B cell (primary cell): ENCODE results near the gene DUSP14. TPM values are rescaled to one million over a fixed set of nuclear protein-coding genes. Genes with fewer than 3 reads are reported as not detected.

Experiments
- ATAC-seq: fragments of 200-7000 bp; cut with Tn5 transposase; one replicate; pipeline ENCODE4 v1.10.0; 2021; ENCODE audit warnings: low read depth, mild to moderate bottlenecking, moderate number of reproducible peaks, moderate library complexity
- CTCF ChIA-PET: fragments of 350-600 bp; sonication (Branson Sonifier 250); formaldehyde crosslinking; loops from one replicate; lab custom pipeline; 2021; ENCODE audit warnings: antibody characterized with exemption, inconsistent platforms; lab: Charles Lee
- POLR2A ChIA-PET: fragments of 350-600 bp; sonication (Branson Sonifier 250); formaldehyde crosslinking; loops from one replicate; lab custom pipeline; 2021; ENCODE audit warnings: antibody characterized with exemption; lab: Charles Lee
- DNase-seq: peaks from one replicate; pipeline ENCODE4 v3.0.0; 2013
- H2AFZ ChIP-seq: 2 replicates; pipeline ENCODE4 v1.6.1; 2012; ENCODE audit warnings: mild to moderate bottlenecking, low read depth, low read length; ENCODE audit not compliant: insufficient read depth, poor library complexity, severe bottlenecking
- H3K27ac ChIP-seq, 2 donors: 1 replicate in 1 of 2; 2 replicates in 1 of 2; pipeline ENCODE4 v1.5.1; 2012 to 2013; ENCODE audit warnings: low read length in 2 of 2, mild to moderate bottlenecking in 2 of 2, moderate library complexity in 1 of 2
- H3K27me3 ChIP-seq, 4 experiments: fragments of 200-600 bp in 1 of 4; sonication (generic) in 1 of 4; replicated peaks in 1 of 4; 1 replicate in 2 of 4; 2 replicates in 2 of 4; pipeline versions ENCODE4 v1.6.1 to v1.7.0; 2013 to 2016; ENCODE audit warnings: low read length in 3 of 4, mild to moderate bottlenecking in 2 of 4, mixed read lengths in 1 of 4, moderate library complexity in 1 of 4; ENCODE audit not compliant: insufficient read depth in 4 of 4, control insufficient read depth in 3 of 4; ENCODE audit errors: control extremely low read depth in 1 of 4
- H3K36me3 ChIP-seq, 2 experiments: replicated peaks in 1 of 2; 1 replicate in 1 of 2; 2 replicates in 1 of 2; pipeline versions ENCODE4 v1.6.1 to v1.7.1; 2013; ENCODE audit warnings: low read length in 1 of 2; ENCODE audit not compliant: insufficient read depth in 2 of 2, control insufficient read depth in 1 of 2; ENCODE audit errors: control extremely low read depth in 1 of 2, extremely low read depth in 1 of 2
- H3K4me1 ChIP-seq, 2 donors: fragments of 200-600 bp in 1 of 2; sonication (generic) in 1 of 2; 1 replicate in 1 of 2; 2 replicates in 1 of 2; pipeline versions ENCODE4 v1.5.1 to v1.6.1; 2013 to 2017; ENCODE audit warnings: low read length in 2 of 2; ENCODE audit not compliant: control insufficient read depth in 2 of 2, insufficient read depth in 2 of 2
- H3K4me2 ChIP-seq: replicated peaks from 2 replicates; pipeline ENCODE3; 2012; ENCODE audit warnings: mild to moderate bottlenecking, low read depth, low read length; ENCODE audit not compliant: poor library complexity, severe bottlenecking
- H3K4me3 ChIP-seq, 5 experiments: fragments of 200-600 bp in 1 of 5; sonication (generic) in 1 of 5; 1 replicate in 3 of 5; 2 replicates in 2 of 5; pipeline versions ENCODE4 v1.5.1 to v1.7.0; 2011 to 2016; ENCODE audit warnings: low read length in 4 of 5, mild to moderate bottlenecking in 4 of 5, low read depth in 2 of 5, control low read depth in 1 of 5, moderate library complexity in 1 of 5; ENCODE audit not compliant: insufficient read depth in 1 of 5; ENCODE audit errors: control extremely low read depth in 1 of 5, extremely low read depth in 1 of 5
- H3K79me2 ChIP-seq: fragments of 200-600 bp; sonication (generic); one replicate; pipeline ENCODE4 v1.6.0; 2016; ENCODE audit warnings: low read length; ENCODE audit not compliant: control insufficient read depth, insufficient read depth
- H3K9ac ChIP-seq: fragments of 200-600 bp; sonication (generic); 2 replicates; pipeline ENCODE4 v1.6.1; 2017; ENCODE audit warnings: mild to moderate bottlenecking, low read length, moderate library complexity
- H3K9me3 ChIP-seq, 3 donors: one replicate each; pipeline versions ENCODE4 v1.6.1 to v1.7.1; 2013; ENCODE audit warnings: low read length in 2 of 3; ENCODE audit not compliant: control insufficient read depth in 2 of 3, insufficient read depth in 1 of 3; ENCODE audit errors: control extremely low read depth in 1 of 3
- H4K20me1 ChIP-seq: 2 replicates; pipeline ENCODE4 v1.6.0; 2012; ENCODE audit warnings: mild to moderate bottlenecking, low read length; ENCODE audit not compliant: insufficient read depth, control insufficient read depth, poor library complexity, severe bottlenecking
- H3K27ac Mint-ChIP-seq: one replicate; pipeline ENCODE4 v1.8.0; 2021; ENCODE audit warnings: mixed read lengths
- H3K27me3 Mint-ChIP-seq: one replicate; pipeline ENCODE4 v1.8.0; 2021; ENCODE audit warnings: mixed read lengths
- H3K4me1 Mint-ChIP-seq: one replicate; pipeline ENCODE4 v1.8.0; 2021; ENCODE audit warnings: mixed read lengths
- H3K4me3 Mint-ChIP-seq: one replicate; pipeline ENCODE4 v1.8.0; 2021; ENCODE audit warnings: mixed read lengths
- H3K9me3 Mint-ChIP-seq: one replicate; pipeline ENCODE4 v1.8.0; 2022; ENCODE audit warnings: mixed read lengths; ENCODE audit not compliant: insufficient read depth
- CTCF ChIP-seq: fragments of 200-600 bp; IDR thresholded peaks from one replicate; pipeline ENCODE4 v1.8.0; 2022; ENCODE audit warnings: antibody characterized with exemption, mild to moderate bottlenecking
- EZH2 ChIP-seq: IDR thresholded peaks from 2 replicates; pipeline ENCODE4 v1.6.1; 2012; ENCODE audit warnings: borderline replicate concordance, low read depth, mild to moderate bottlenecking, moderate library complexity, low read length; ENCODE audit not compliant: insufficient read depth, poor library complexity, severe bottlenecking
- WGBS: methylation state at CpG from one replicate; pipeline ENCODE4 v1.1.5; 2013; ENCODE audit warnings: missing lambda C conversion rate; ENCODE audit not compliant: insufficient coverage; 5-methylcytosine and 5-hydroxymethylcytosine counted together
- intact Hi-C: fragments of 100-400 bp; cut with micrococcal nuclease; formaldehyde crosslinking; loops from one replicate; pipeline ENCODE4 v1.10.0; 2022
- polyA plus RNA-seq: library from polyadenylated mRNA; depleted of rRNA; stranded (reverse); fragments of >200 nt; gene quantifications from 2 replicates; pipeline ENCODE4 v1.2.3, GENCODE V29; 2012
- total RNA-seq, 2 donors: library from RNA; stranded (reverse); fragments of 120-200 nt in 1 of 2; gene quantifications; 1 replicate in 1 of 2; 2 replicates in 1 of 2; pipeline versions ENCODE4 v1.2.3 to v1.2.4, GENCODE V29; 2013 to 2022

DUSP14 gene
- total and polyA plus RNA-seq, 2 donors (not counting 1 experiment from before 2014, with no cell fraction given), result 3.1 to 5.1 TPM

DNA sequence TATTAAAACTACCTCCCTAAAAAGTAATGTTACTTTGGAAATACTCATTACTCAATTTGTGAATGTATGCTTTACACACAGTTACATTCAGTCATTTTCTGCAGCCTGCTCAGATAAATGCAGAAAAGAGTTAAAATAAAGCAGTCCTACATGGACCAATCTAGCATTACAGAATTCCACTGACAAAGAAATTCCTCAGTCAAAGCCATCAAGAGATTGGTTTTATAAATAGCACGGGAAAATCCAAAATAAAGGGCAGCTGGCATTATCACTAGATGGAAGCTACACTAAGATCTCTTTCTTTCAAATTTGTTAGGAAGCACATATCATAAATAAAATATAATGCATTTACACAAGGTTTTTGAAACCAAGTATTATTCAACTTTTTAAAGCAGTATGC is 58.3 kb downstream of the DUSP14 start:
- no peak for TF ChIP-seq EZH2
- no peak for TF ChIP-seq CTCF
- Histone ChIP-seq H3K4me1 (peaks cover 0 to 3% of the 10 kb centered on the region in 2 donors), H3K9me3 (no peaks in the 10 kb centered on the region), H2AFZ (no peak overlapping the region), H3K9ac (no peak overlapping the region), H3K36me3 (peaks cover 5 to 40% of the 10 kb centered on the region in 2 experiments), H3K4me2 (no peak overlapping the region), H3K27ac (no peak overlapping the region), H3K4me3 (no peak overlapping the region), H3K27me3 (no peaks in the 10 kb centered on the region), H3K79me2 (peaks cover 64% of the 10 kb centered on the region), H4K20me1 (peaks cover 64% of the 10 kb centered on the region)
- intact Hi-C loops, result no loop called here
- H3K4me1 Mint-ChIP-seq, result peaks cover 22% of the 10 kb centered on the region
- CTCF ChIA-PET, result no interaction called here
- no peaks in the 10 kb centered on the region for H3K9me3 Mint-ChIP-seq
- POLR2A ChIA-PET, result no interaction called here
- H3K4me3 Mint-ChIP-seq, result no peak overlapping the region
- ATAC-seq (no peak), DNase-seq (no peak)
- no CpG with 5 or more reads among the region's 1 CpG for WGBS
- no peaks in the 10 kb centered on the region for H3K27me3 Mint-ChIP-seq
- peak overlapping the region; percentile 53 for H3K27ac Mint-ChIP-seq

DNA sequence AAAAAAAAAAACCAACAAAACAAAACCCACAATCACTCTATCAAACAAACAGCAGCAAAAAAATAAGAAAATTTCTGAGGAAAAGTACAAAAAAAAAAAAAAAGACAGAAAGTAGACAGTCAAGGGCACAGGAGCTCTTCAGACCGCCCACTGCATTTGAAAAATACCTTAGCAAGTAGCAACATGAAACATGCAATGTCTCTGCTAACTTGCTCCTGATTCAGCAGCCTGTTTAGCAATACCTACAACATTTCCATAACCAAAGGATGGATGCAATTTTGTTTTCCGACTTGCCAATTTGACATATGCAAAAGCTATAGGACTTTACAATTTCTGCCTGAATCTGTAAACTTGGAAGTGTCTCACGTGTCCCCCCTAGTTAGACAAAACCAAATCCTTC is 62.1 kb downstream of the DUSP14 start:
- DNase-seq, result no peak
- no peak overlapping the region for H3K4me3 ChIP-seq
- Mint-ChIP-seq H3K4me3 (no peak overlapping the region), H3K27me3 (no peaks in the 10 kb centered on the region), H3K4me1 (peaks cover 24% of the 10 kb centered on the region), H3K9me3 (no peaks in the 10 kb centered on the region), H3K27ac (no peak overlapping the region)
- H3K27ac ChIP-seq, result no peak overlapping the region
- H3K9me3 ChIP-seq, result no peaks in the 10 kb centered on the region
- TF ChIP-seq EZH2 (no peak), CTCF (no peak)
- peaks cover 48% of the 10 kb centered on the region for H3K79me2 ChIP-seq
- intact Hi-C loops, result no loop called here
- peaks cover 1 to 34% of the 10 kb centered on the region in 2 experiments for H3K36me3 ChIP-seq
- H3K4me1 ChIP-seq, result peaks cover 0 to 3% of the 10 kb centered on the region in 2 donors
- H3K9ac ChIP-seq, result peak overlapping the region; percentile 10
- WGBS, result 95% methylated on average over 2 of the region's 3 CpGs
- H3K4me2 ChIP-seq, result no peak overlapping the region
- H2AFZ ChIP-seq, result no peak overlapping the region
- H3K27me3 ChIP-seq, result no peaks in the 10 kb centered on the region
- ChIA-PET CTCF (interaction anchor here (0.9 to 1.1 kb wide), 2 partner anchors 10 to 177 kb away, joined by 3 to 4 read pairs; no protein-coding TSS in a partner anchor), POLR2A (no interaction called here)
- no peak for ATAC-seq
- peaks cover 45% of the 10 kb centered on the region for H4K20me1 ChIP-seq
